Trophoblast cell (in vitro differentiated cells and primary cell): ENCODE measurements around the gene MMP17.
A peak's percentile ranks its signal among the peaks of the same experiment; 100 is the strongest.

ENCODE experiments used
- DNase-seq, 2 donors: peaks; one replicate each; pipeline ENCODE4 v3.0.0-alpha.2; 2016
- H2AFZ ChIP-seq: 2 replicates; pipeline ENCODE4 v1.6.1; 2013; ENCODE audit warnings: low read length, moderate library complexity, mild to moderate bottlenecking; ENCODE audit not compliant: insufficient read depth, poor library complexity
- H2AK5ac ChIP-seq: 2 replicates; pipeline ENCODE4 v1.6.1; 2013; ENCODE audit warnings: mild to moderate bottlenecking, low read length
- H2BK120ac ChIP-seq: 2 replicates; pipeline ENCODE4 v1.6.1; 2013; ENCODE audit warnings: low read length, mild to moderate bottlenecking, moderate library complexity; ENCODE audit not compliant: insufficient read depth, poor library complexity
- H2BK12ac ChIP-seq: 2 replicates; pipeline ENCODE4 v1.6.1; 2013; ENCODE audit warnings: mild to moderate bottlenecking, low read length, moderate library complexity
- H2BK5ac ChIP-seq: 2 replicates; pipeline ENCODE4 v1.6.1; 2013; ENCODE audit warnings: low read length, low read depth, moderate library complexity, mild to moderate bottlenecking; ENCODE audit not compliant: poor library complexity
- H3K14ac ChIP-seq: 2 replicates; pipeline ENCODE4 v1.6.1; 2013; ENCODE audit warnings: mild to moderate bottlenecking, low read length
- H3K18ac ChIP-seq: 2 replicates; pipeline ENCODE4 v1.6.1; 2013; ENCODE audit warnings: mild to moderate bottlenecking, low read length
- H3K23ac ChIP-seq: 2 replicates; pipeline ENCODE4 v1.6.1; 2013; ENCODE audit warnings: low read length
- H3K27ac ChIP-seq: 2 replicates; pipeline ENCODE4 v1.5.1; 2013; ENCODE audit warnings: low read depth, mild to moderate bottlenecking, inconsistent platforms, low read length, moderate library complexity
- H3K27me3 ChIP-seq: 2 replicates; pipeline ENCODE4 v1.6.1; 2013; ENCODE audit warnings: inconsistent platforms, mild to moderate bottlenecking, low read length, moderate library complexity; ENCODE audit not compliant: insufficient read depth
- H3K36me3 ChIP-seq, 2 experiments: 1 replicate in 1 of 2; 2 replicates in 1 of 2; pipeline ENCODE4 v1.6.1; 2013; ENCODE audit warnings: low read length in 2 of 2, mild to moderate bottlenecking in 2 of 2, moderate library complexity in 1 of 2; ENCODE audit not compliant: insufficient read depth in 2 of 2, control insufficient read depth in 1 of 2
- H3K4ac ChIP-seq: 2 replicates; pipeline ENCODE4 v1.6.1; 2013; ENCODE audit warnings: low read depth, mild to moderate bottlenecking, low read length, moderate library complexity
- H3K4me1 ChIP-seq, 2 experiments: 1 replicate in 1 of 2; 2 replicates in 1 of 2; pipeline ENCODE4 v1.6.1; 2013; ENCODE audit warnings: low read length in 2 of 2, mild to moderate bottlenecking in 2 of 2, moderate library complexity in 1 of 2; ENCODE audit not compliant: insufficient read depth in 2 of 2, control insufficient read depth in 1 of 2
- H3K4me2 ChIP-seq: 2 replicates; pipeline ENCODE4 v1.6.1; 2013; ENCODE audit warnings: inconsistent platforms, mild to moderate bottlenecking, low read length, moderate library complexity
- H3K4me3 ChIP-seq: 2 replicates; pipeline ENCODE4 v1.5.1; 2013; ENCODE audit warnings: mild to moderate bottlenecking, low read depth, low read length, inconsistent platforms
- H3K79me1 ChIP-seq: one replicate; pipeline ENCODE4 v1.6.1; 2013; ENCODE audit warnings: low read length
- H3K79me2 ChIP-seq: 2 replicates; pipeline ENCODE4 v1.6.1; 2013; ENCODE audit warnings: low read length, mild to moderate bottlenecking; ENCODE audit not compliant: control insufficient read depth, insufficient read depth, poor library complexity
- H3K9ac ChIP-seq: 2 replicates; pipeline ENCODE4 v1.6.1; 2013; ENCODE audit warnings: mild to moderate bottlenecking, low read length
- H3K9me3 ChIP-seq: 2 replicates; pipeline ENCODE4 v1.6.1; 2013; ENCODE audit warnings: low read depth, mild to moderate bottlenecking, control low read depth, inconsistent platforms, low read length; ENCODE audit not compliant: insufficient read depth
- H4K12ac ChIP-seq: 2 replicates; pipeline ENCODE4 v1.6.1; 2013; ENCODE audit warnings: low read depth, mild to moderate bottlenecking, low read length, moderate library complexity
- H4K8ac ChIP-seq: 2 replicates; pipeline ENCODE4 v1.6.1; 2013; ENCODE audit warnings: low read depth, mild to moderate bottlenecking, low read length, moderate library complexity
- H4K91ac ChIP-seq: one replicate; pipeline ENCODE4 v1.6.1; 2013; ENCODE audit warnings: low read depth, mild to moderate bottlenecking, low read length, moderate library complexity
- WGBS: extraction: QIAGEN DNeasy Blood & Tissue Kit; methylation state at CpG from one replicate; pipeline ENCODE4 v1.1.7; 2013; ENCODE audit warnings: missing lambda C conversion rate; ENCODE audit not compliant: insufficient read length, insufficient coverage; ENCODE audit errors: extremely low coverage; 5-methylcytosine and 5-hydroxymethylcytosine counted together

MMP17 gene

GRCh38 chr12:131829356-131829747, 1.2 kb downstream of the MMP17 start:
- Histone ChIP-seq H3K4me1 (peaks cover 17 to 25% of the 10 kb centered on the region in 2 experiments), H3K14ac (no peak overlapping the region), H3K4me3 (peak overlapping the region; percentile 62), H3K79me2 (peaks cover 6% of the 10 kb centered on the region), H3K4ac (peak overlapping the region; percentile 37), H3K27ac (no peak overlapping the region), H3K9ac (no peak overlapping the region), H3K18ac (no peak overlapping the region), H3K36me3 (no peaks in the 10 kb centered on the region), H3K9me3 (peaks cover 2% of the 10 kb centered on the region), H3K27me3 (no peaks in the 10 kb centered on the region), H2AK5ac (no peak overlapping the region), H2AFZ (peak overlapping the region; percentile 56), H2BK12ac (no peak overlapping the region), H4K91ac (no peak overlapping the region), H2BK5ac (no peak overlapping the region), H2BK120ac (no peak overlapping the region), H4K8ac (peak overlapping the region; percentile 80), H3K79me1 (peaks cover 8% of the 10 kb centered on the region), H3K4me2 (peak overlapping the region; percentile 77), H3K23ac (no peak overlapping the region), H4K12ac (no peak overlapping the region)
- DNase-seq, result no peak
- no CpG with 5 or more reads among the region's 27 CpGs for WGBS

GRCh38 chr12:131829791-131830334, 1.7 kb downstream of the MMP17 start:
- Histone ChIP-seq H3K23ac (no peak overlapping the region), H3K36me3 (no peaks in the 10 kb centered on the region), H3K27ac (no peak overlapping the region), H3K9me3 (peaks cover 2% of the 10 kb centered on the region), H3K4me1 (peaks cover 17 to 25% of the 10 kb centered on the region in 2 experiments), H3K9ac (no peak overlapping the region), H3K4ac (no peak overlapping the region), H2BK12ac (no peak overlapping the region), H3K4me2 (peak overlapping the region; percentile 77), H3K18ac (peak overlapping the region; percentile 26), H3K14ac (peak overlapping the region; percentile 41), H3K4me3 (peak overlapping the region; percentile 49), H2AK5ac (peak overlapping the region; percentile 26), H2AFZ (peak overlapping the region; percentile 61), H4K91ac (peak overlapping the region; percentile 41), H4K8ac (peak overlapping the region; percentile 80), H3K79me2 (peaks cover 6% of the 10 kb centered on the region), H2BK120ac (peak overlapping the region; percentile 18), H4K12ac (no peak overlapping the region), H3K27me3 (no peaks in the 10 kb centered on the region), H2BK5ac (no peak overlapping the region), H3K79me1 (peaks cover 8% of the 10 kb centered on the region)
- no peak for DNase-seq
- WGBS, result no CpG with 5 or more reads among the region's 28 CpGs

DNA sequence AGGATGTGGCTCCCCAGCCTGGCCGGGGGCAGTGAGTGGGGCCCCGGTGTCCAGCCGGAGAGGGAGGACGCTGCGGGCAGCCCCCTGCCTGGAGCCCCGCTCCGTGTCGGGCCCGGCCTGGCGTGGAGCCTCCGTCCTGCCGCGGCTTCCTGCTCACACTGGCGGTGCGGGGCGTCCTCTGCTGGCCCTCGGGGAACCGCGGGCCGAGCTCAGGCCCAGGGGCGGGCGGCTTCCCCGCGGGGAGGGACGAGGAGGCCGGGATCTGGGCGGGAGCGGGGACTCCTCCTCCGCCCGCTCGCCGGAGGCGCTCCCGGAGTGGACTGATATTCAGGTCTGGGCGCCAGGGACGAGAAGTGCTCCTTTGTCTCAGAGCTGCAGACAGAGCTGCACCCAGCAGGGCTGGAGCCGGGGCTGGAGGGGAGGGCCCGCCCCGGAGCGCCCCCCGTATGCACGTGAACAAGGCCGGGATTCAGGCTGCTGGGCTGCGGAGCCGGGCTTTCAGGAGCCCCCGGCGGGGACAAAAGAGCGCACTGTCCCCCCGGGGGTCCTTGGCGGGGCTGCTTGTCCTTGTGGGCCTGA, 2.2 kb downstream of the MMP17 start:
- peak; percentile 26 to 69 for DNase-seq
- Histone ChIP-seq H3K4me1 (peaks cover 17 to 25% of the 10 kb centered on the region in 2 experiments), H4K91ac (peak overlapping the region; percentile 41), H3K9ac (no peak overlapping the region), H2BK120ac (peak overlapping the region; percentile 18), H2AFZ (peak overlapping the region; percentile 61), H4K12ac (no peak overlapping the region), H3K4me3 (peak overlapping the region; percentile 49), H3K27me3 (no peaks in the 10 kb centered on the region), H3K14ac (peak overlapping the region; percentile 53), H3K4ac (peak overlapping the region; percentile 42), H3K18ac (peak overlapping the region; percentile 26), H4K8ac (peak overlapping the region; percentile 80), H3K36me3 (no peaks in the 10 kb centered on the region), H2BK5ac (no peak overlapping the region), H3K27ac (peak overlapping the region; percentile 22), H2BK12ac (no peak overlapping the region), H3K4me2 (peak overlapping the region; percentile 77), H2AK5ac (no peak overlapping the region), H3K23ac (no peak overlapping the region), H3K79me1 (peaks cover 8% of the 10 kb centered on the region), H3K79me2 (peaks cover 6% of the 10 kb centered on the region), H3K9me3 (peaks cover 2% of the 10 kb centered on the region)
- WGBS, result no CpG with 5 or more reads among the region's 50 CpGs

- H3K4me3 ChIP-seq, result peak overlapping the region; percentile 13
- H2BK12ac ChIP-seq, result no peak overlapping the region
- H3K4ac ChIP-seq, result peak overlapping the region; percentile 42
- peaks cover 6% of the 10 kb centered on the region for H3K79me2 ChIP-seq
- no peak for DNase-seq
- peaks cover 17 to 25% of the 10 kb centered on the region in 2 experiments for H3K4me1 ChIP-seq
- H3K27me3 ChIP-seq, result no peaks in the 10 kb centered on the region
- peak overlapping the region; percentile 70 for H4K12ac ChIP-seq
- peak overlapping the region; percentile 53 for H3K14ac ChIP-seq
- WGBS, result no CpG with 5 or more reads among the region's 33 CpGs
- no peak overlapping the region for H3K23ac ChIP-seq
- H3K9me3 ChIP-seq, result peaks cover 2% of the 10 kb centered on the region
- H2BK120ac ChIP-seq, result no peak overlapping the region
- H4K8ac ChIP-seq, result no peak overlapping the region
- H3K79me1 ChIP-seq, result peaks cover 8% of the 10 kb centered on the region
- no peaks in the 10 kb centered on the region for H3K36me3 ChIP-seq
- H2AFZ ChIP-seq, result peak overlapping the region; percentile 61
- H4K91ac ChIP-seq, result peak overlapping the region; percentile 41
- H2AK5ac ChIP-seq, result no peak overlapping the region
- no peak overlapping the region for H2BK5ac ChIP-seq
- H3K9ac ChIP-seq, result no peak overlapping the region
- H3K18ac ChIP-seq, result peak overlapping the region; percentile 7
- peak overlapping the region; percentile 77 for H3K4me2 ChIP-seq
- H3K27ac ChIP-seq, result peak overlapping the region; percentile 22
These were observed 2.9 kb downstream of the MMP17 start for GRCh38 chr12:131830914-131831571.
